SK-N-SH (cell line): Measurements from ENCODE around the gene SIN3A. TPM values are rescaled to one million over a fixed set of nuclear protein-coding genes. Genes with fewer than 3 reads are reported as not detected.

ENCODE experiments used
- CTCF ChIA-PET: fragments of 300-600, 350-600 bp; formaldehyde crosslinking; extraction: SDS; loops from one replicate; lab custom pipeline; 2021; lab: Yijun Ruan, JAX
- POLR2A ChIA-PET: fragments of 350-600 bp; sonication (Branson Sonifier 250); formaldehyde crosslinking; extraction: SDS; loops from one replicate; lab custom pipeline; 2020; ENCODE audit warnings: antibody characterized with exemption, inconsistent platforms; lab: Yijun Ruan, JAX
- DNase-seq: peaks from one replicate; pipeline ENCODE4 v3.0.0; 2012
- H2AFZ ChIP-seq: fragments of 200-600 bp; sonication (generic); 2 replicates; pipeline ENCODE4 v1.8.1; 2016; ENCODE audit warnings: antibody characterized with exemption, mild to moderate bottlenecking, low read depth
- H3F3A ChIP-seq: fragments of 200-600 bp; sonication (generic); replicated peaks from 2 replicates; pipeline ENCODE3; 2016; ENCODE audit warnings: antibody characterized with exemption, mild to moderate bottlenecking; ENCODE audit not compliant: insufficient read depth
- H3K27ac ChIP-seq, 2 experiments: fragments of 200-500 bp in 1 of 2; fragments of 200-600 bp in 1 of 2; sonication (Bioruptor generic) in 1 of 2; sonication (generic), shearing (Covaris generic) in 1 of 2; 2 replicates each; pipeline versions ENCODE4 v1.5.1 to v1.6.1; 2014 to 2016; ENCODE audit warnings: low read depth in 2 of 2, inconsistent platforms in 1 of 2, low read length in 1 of 2, mild to moderate bottlenecking in 1 of 2, mixed read lengths in 1 of 2
- H3K27me3 ChIP-seq: fragments of 200-600 bp; sonication (generic), shearing (Covaris generic); 2 replicates; pipeline ENCODE4 v1.6.1; 2016; ENCODE audit warnings: mixed run types; ENCODE audit not compliant: insufficient read depth
- H3K36me3 ChIP-seq, 2 experiments: fragments of 200-500 bp in 1 of 2; fragments of 200-600 bp in 1 of 2; sonication (Bioruptor generic) in 1 of 2; sonication (generic) in 1 of 2; replicated peaks in 1 of 2; 2 replicates each; pipeline versions ENCODE3 to v1.5.1; 2014 to 2016; ENCODE audit warnings: low read length in 1 of 2, mild to moderate bottlenecking in 1 of 2; ENCODE audit not compliant: insufficient read depth in 2 of 2, control insufficient read depth in 1 of 2
- H3K4me1 ChIP-seq, 2 experiments: fragments of 200-500 bp in 1 of 2; fragments of 200-600 bp in 1 of 2; sonication (Bioruptor generic) in 1 of 2; sonication (generic), shearing (Covaris generic) in 1 of 2; 2 replicates each; pipeline versions ENCODE4 v1.5.1 to v1.6.1; 2014 to 2016; ENCODE audit warnings: low read depth in 1 of 2, low read length in 1 of 2, mixed run types in 1 of 2; ENCODE audit not compliant: insufficient read depth in 2 of 2, control insufficient read depth in 1 of 2
- H3K4me2 ChIP-seq: fragments of 200-600 bp; sonication (generic), shearing (Covaris generic); 2 replicates; pipeline ENCODE4 v1.6.1; 2017; ENCODE audit warnings: mixed run types
- H3K4me3 ChIP-seq, 2 experiments: fragments of 200-500 bp in 1 of 2; fragments of 200-600 bp in 1 of 2; sonication (Bioruptor generic) in 1 of 2; sonication (generic), shearing (Covaris generic) in 1 of 2; 2 replicates each; pipeline versions ENCODE4 v1.5.1 to v1.8.1; 2014 to 2016; ENCODE audit warnings: low read depth in 2 of 2, inconsistent platforms in 1 of 2, low read length in 1 of 2, mild to moderate bottlenecking in 1 of 2, mixed read lengths in 1 of 2, moderate library complexity in 1 of 2
- H3K79me2 ChIP-seq: fragments of 200-600 bp; sonication (generic); 2 replicates; pipeline ENCODE4 v1.8.1; 2017; ENCODE audit warnings: mild to moderate bottlenecking; ENCODE audit not compliant: insufficient read depth
- H3K9ac ChIP-seq: fragments of 200-600 bp; sonication (generic); 2 replicates; pipeline ENCODE4 v1.6.1; 2017; ENCODE audit warnings: mixed run types
- H3K9me2 ChIP-seq: fragments of 200-600 bp; sonication (generic); 2 replicates; pipeline ENCODE4 v1.6.1; 2017; ENCODE audit warnings: mixed run types
- H3K9me3 ChIP-seq: fragments of 200-600 bp; sonication (generic); 2 replicates; pipeline ENCODE4 v1.6.1; 2017; ENCODE audit warnings: mixed run types, mild to moderate bottlenecking, moderate library complexity
- H4K20me1 ChIP-seq: fragments of 200-600 bp; sonication (generic); 2 replicates; pipeline ENCODE4 v1.6.1; 2017; ENCODE audit warnings: mild to moderate bottlenecking, mixed run types; ENCODE audit not compliant: insufficient read depth
- EP300 ChIP-seq, 2 experiments: IDR thresholded peaks; 2 replicates each; pipeline versions ENCODE4 v1.4.0 to v1.6.1; 2012; ENCODE audit warnings: borderline replicate concordance in 1 of 2, low read depth in 1 of 2, low read length in 1 of 2
- FOXJ3 ChIP-seq: sonication (generic); formaldehyde crosslinking; IDR thresholded peaks from 2 replicates; pipeline ENCODE4 v1.5.1; 2020; ENCODE audit warnings: mild to moderate bottlenecking, missing genetic modification reagents
- FOXM1 ChIP-seq: IDR thresholded peaks from 2 replicates; pipeline ENCODE4 v1.4.0; 2012; ENCODE audit warnings: low read depth, mild to moderate bottlenecking
- GABPA ChIP-seq: IDR thresholded peaks from 2 replicates; pipeline ENCODE4 v1.4.0; 2012; ENCODE audit warnings: low read depth, mild to moderate bottlenecking
- MAX ChIP-seq: IDR thresholded peaks from 2 replicates; pipeline ENCODE4 v1.4.0; 2012; ENCODE audit warnings: low read depth
- MXI1 ChIP-seq: IDR thresholded peaks from 2 replicates; pipeline ENCODE4 v1.6.1; 2012; ENCODE audit warnings: mild to moderate bottlenecking, low read depth, low read length, improper control_type of control experiment
- NFIC ChIP-seq: IDR thresholded peaks from 2 replicates; pipeline ENCODE4 v1.4.0; 2012; ENCODE audit warnings: borderline replicate concordance
- PBX3 ChIP-seq: IDR thresholded peaks from 2 replicates; pipeline ENCODE4; 2012
- POLR2AphosphoS5 ChIP-seq: IDR thresholded peaks from 2 replicates; pipeline ENCODE4 v1.6.1; 2012; ENCODE audit warnings: low read depth, low read length
- REST ChIP-seq: IDR thresholded peaks from 2 replicates; pipeline ENCODE4 v1.6.1; 2012; ENCODE audit warnings: mild to moderate bottlenecking, low read depth, low read length, moderate library complexity
- RFX5 ChIP-seq: IDR thresholded peaks from 2 replicates; pipeline ENCODE4 v1.6.1; 2012; ENCODE audit warnings: mild to moderate bottlenecking, improper control_type of control experiment, low read length
- SIN3A ChIP-seq: IDR thresholded peaks from 2 replicates; pipeline ENCODE4 v1.6.1; 2012; ENCODE audit warnings: low read depth, mild to moderate bottlenecking, low read length, moderate library complexity, borderline replicate concordance
- SMC3 ChIP-seq: IDR thresholded peaks from 2 replicates; pipeline ENCODE4 v1.6.1; 2012; ENCODE audit warnings: low read depth, low read length, improper control_type of control experiment
- TAF1 ChIP-seq: IDR thresholded peaks from 2 replicates; pipeline ENCODE4 v1.6.1; 2012; ENCODE audit warnings: low read depth, mild to moderate bottlenecking, low read length, moderate library complexity, borderline replicate concordance
- TCF12 ChIP-seq: IDR thresholded peaks from 2 replicates; pipeline ENCODE4 v1.4.0; 2012
- USF1 ChIP-seq: IDR thresholded peaks from 2 replicates; pipeline ENCODE4 v1.4.0; 2012; ENCODE audit warnings: low read depth, borderline replicate concordance
- USF2 ChIP-seq: fragments of 150-350 bp; IDR thresholded peaks from 2 replicates; pipeline ENCODE4 v1.6.1; 2017; ENCODE audit warnings: antibody characterized with exemption, low read length, low read depth, borderline replicate concordance
- WGBS: methylation state at CpG from one replicate; pipeline ENCODE4 v1.1.6; 2017; ENCODE audit warnings: low lambda C conversion rate; 5-methylcytosine and 5-hydroxymethylcytosine counted together
- polyA plus RNA-seq, 3 experiments: library from polyadenylated mRNA; depleted of rRNA; stranded (reverse); fragments of >200 nt; gene quantifications; 2 replicates each; pipeline ENCODE4 v1.2.3, GENCODE V29; 2012

Gene SIN3A
- polyA plus RNA-seq, 1 of the 3 experiments (the other 2 are of a cell fraction): 32.2 TPM

- H4K20me1 ChIP-seq: no peaks in the 10 kb centered on the region; the same call in 1 of the 2 replicates
- H3K27me3 ChIP-seq: no peaks in the 10 kb centered on the region
- H3K9ac ChIP-seq: peak overlapping the region; percentile 96
- peak overlapping the region; percentile 98 for H3K4me2 ChIP-seq
- H3K79me2 ChIP-seq: peaks cover 12% of the 10 kb centered on the region; the same call in 1 of the 2 replicates
- no peaks in the 10 kb centered on the region for H3K9me3 ChIP-seq
- peak overlapping the region; percentile 94 for H2AFZ ChIP-seq
- TF ChIP-seq MAX (0 out of 2 replicates have a peak, but pooled peaks have one; percentile 16), SMC3 (no peak), TCF12 (no peak), POLR2AphosphoS5 (0 out of 2 replicates have a peak, but pooled peaks have one; percentile 15), RFX5 (no peak), SIN3A (0 out of 2 replicates have a peak, but pooled peaks have one; percentile 1), FOXJ3 (CRISPR knock-in tag) (no peak), USF2 (no peak), FOXM1 (no peak), TAF1 (peak; percentile 18; the same call in 1 of the 2 replicates), NFIC (no peak), EP300 (IDR thresholded peaks at IDR 0.05; ENCODE audit: borderline replicate concordance in 1 of 2, low read depth in 1 of 2, low read length in 1 of 2) (no peak), PBX3 (no peak), REST (no peak), USF1 (no peak), MXI1 (no peak), GABPA (peak; percentile 20; the same call in 1 of the 2 replicates)
- peaks cover 0 to 16% of the 10 kb centered on the region in 2 experiments; a peak in 1 of 4 replicates for H3K4me1 ChIP-seq
- ChIA-PET POLR2A (interaction anchor here (0.6 to 3.4 kb wide), 4 partner anchors 12 to 211 kb away, joined by 3 to 12 read pairs (median 4); partner anchors contain the start of genes IMP3 and MAN2C1), CTCF (interaction anchor here (0.8 to 3.7 kb wide), 6 partner anchors 14 to 184 kb away, joined by 3 to 19 read pairs (median 3); partner anchors contain the start of genes IMP3, MAN2C1 and SNUPN)
- H3K4me3 ChIP-seq: peak overlapping the region; percentile 93 to 97
- DNase-seq: no peak
- H3F3A ChIP-seq: peaks cover 28% of the 10 kb centered on the region
- H3K36me3 ChIP-seq: no peaks in the 10 kb centered on the region
- no peaks in the 10 kb centered on the region for H3K9me2 ChIP-seq
- WGBS: 7% methylated on average over 22 of the region's 24 CpGs
- H3K27ac ChIP-seq: peak overlapping the region; percentile 87 to 96
Measured at GRCh38 chr15:75455982-75456531, 4.6 kb upstream of the SIN3A start.
